GM23338 (cell line): ENCODE data around the gene FYN. TPM values are rescaled to one million over a fixed set of nuclear protein-coding genes. Genes with fewer than 3 reads are reported as not detected.

Experiments
- ATAC-seq: fragments of 200-7000 bp; cut with Tn5 transposase; 3 replicates; pipeline ENCODE4 v1.9.1; 2020
- DNase-seq: peaks from one replicate; pipeline ENCODE4 v3.0.0-alpha.2; 2015; ENCODE audit warnings: low spot score
- H2AFZ ChIP-seq: fragments of 200-600 bp; sonication (generic); 2 replicates; pipeline ENCODE4 v1.8.0; 2016; ENCODE audit warnings: antibody characterized with exemption, mild to moderate bottlenecking, moderate library complexity
- H3F3A ChIP-seq: fragments of 200-600 bp; sonication (generic); replicated peaks from 2 replicates; pipeline ENCODE4 v1.8.0; 2017; ENCODE audit warnings: antibody characterized with exemption, mixed run types, low read depth
- H3K27ac ChIP-seq: fragments of 200-600 bp; sonication (generic); 2 replicates; pipeline ENCODE4 v1.6.1; 2016; ENCODE audit warnings: low read depth
- H3K27me3 ChIP-seq: fragments of 200-600 bp; sonication (generic); 2 replicates; pipeline ENCODE4 v1.8.0; 2016; ENCODE audit warnings: mild to moderate bottlenecking, mixed run types, moderate library complexity; ENCODE audit not compliant: insufficient read depth
- H3K36me3 ChIP-seq: fragments of 200-600 bp; sonication (generic); 2 replicates; pipeline ENCODE4 v1.8.0; 2016; ENCODE audit warnings: mild to moderate bottlenecking; ENCODE audit not compliant: insufficient read depth
- H3K4me1 ChIP-seq: fragments of 200-600 bp; sonication (generic); 2 replicates; pipeline ENCODE4 v1.8.0; 2016; ENCODE audit warnings: mild to moderate bottlenecking, moderate library complexity; ENCODE audit not compliant: insufficient read depth
- H3K4me2 ChIP-seq: fragments of 200-600 bp; sonication (generic); 2 replicates; pipeline ENCODE4 v1.7.1; 2017; ENCODE audit warnings: mixed run types
- H3K4me3 ChIP-seq: fragments of 200-600 bp; sonication (generic); 2 replicates; pipeline ENCODE4 v1.6.1; 2016; ENCODE audit warnings: mixed run types
- H3K79me2 ChIP-seq: fragments of 200-600 bp; sonication (generic); replicated peaks from 2 replicates; pipeline ENCODE4 v1.8.0; 2017; ENCODE audit warnings: mild to moderate bottlenecking; ENCODE audit not compliant: insufficient read depth
- H3K9me2 ChIP-seq: fragments of 200-600 bp; sonication (generic); 2 replicates; pipeline ENCODE4 v1.8.0; 2017; ENCODE audit not compliant: insufficient read depth
- H4K20me1 ChIP-seq: fragments of 200-600 bp; sonication (generic); replicated peaks from 2 replicates; pipeline ENCODE4 v1.8.0; 2017; ENCODE audit warnings: mild to moderate bottlenecking; ENCODE audit not compliant: insufficient read depth
- H3K27ac Mint-ChIP-seq: 2 replicates; pipeline ENCODE4 v1.8.0; 2020; ENCODE audit warnings: inconsistent platforms, mild to moderate bottlenecking, moderate library complexity, mixed read lengths
- H3K27me3 Mint-ChIP-seq: 3 replicates; pipeline ENCODE4 v1.8.0; 2022; ENCODE audit warnings: low read depth, mild to moderate bottlenecking, moderate library complexity, mixed read lengths, inconsistent platforms; ENCODE audit not compliant: insufficient read depth, poor library complexity
- H3K36me3 Mint-ChIP-seq: 3 replicates; pipeline ENCODE4 v1.8.0; 2021; ENCODE audit warnings: low read depth, mild to moderate bottlenecking, inconsistent platforms, moderate library complexity, mixed read lengths
- H3K4me1 Mint-ChIP-seq: 3 replicates; pipeline ENCODE4 v1.8.0; 2020; ENCODE audit warnings: mild to moderate bottlenecking, inconsistent platforms, mixed read lengths
- H3K4me3 Mint-ChIP-seq: 3 replicates; pipeline ENCODE4 v1.8.0; 2021; ENCODE audit warnings: moderate library complexity, mild to moderate bottlenecking, inconsistent platforms, mixed read lengths
- H3K9me3 Mint-ChIP-seq: 3 replicates; pipeline ENCODE4 v1.8.0; 2020; ENCODE audit warnings: moderate library complexity, mild to moderate bottlenecking, inconsistent platforms, mixed read lengths
- CREB1 ChIP-seq: fragments of 250-450 bp; sonication (Bioruptor Pico); IDR thresholded peaks from 2 replicates; pipeline ENCODE4 v1.5.0; 2020; ENCODE audit warnings: low read depth, mild to moderate bottlenecking, moderate library complexity
- EZH2 ChIP-seq: fragments of 200-600 bp; sonication (generic); IDR thresholded peaks from one replicate; pipeline ENCODE4 v1.8.0; 2017; ENCODE audit warnings: antibody characterized with exemption, mild to moderate bottlenecking, low read depth; ENCODE audit not compliant: unreplicated experiment
- EZH2phosphoT487 ChIP-seq: fragments of 200-600 bp; sonication (generic); IDR thresholded peaks from one replicate; pipeline ENCODE4 v1.8.1; 2018; ENCODE audit warnings: antibody characterized with exemption; ENCODE audit not compliant: unreplicated experiment
- POLR2AphosphoS5 ChIP-seq: IDR thresholded peaks from 2 replicates; pipeline ENCODE4 v1.6.1; 2016; ENCODE audit warnings: antibody characterized with exemption, low read depth
- STAT1 ChIP-seq: IDR thresholded peaks from one replicate; pipeline ENCODE4 v1.6.1; 2016; ENCODE audit warnings: antibody characterized with exemption; ENCODE audit not compliant: unreplicated experiment
- ZNF114 ChIP-seq: fragments of 250-450 bp; sonication (Bioruptor Pico); IDR thresholded peaks from 2 replicates; pipeline ENCODE4 v1.5.0; 2020; ENCODE audit warnings: mild to moderate bottlenecking, moderate library complexity
- ZNF331 ChIP-seq: fragments of 250-450 bp; sonication (Bioruptor Pico); IDR thresholded peaks from 2 replicates; pipeline ENCODE4 v1.5.0; 2020; ENCODE audit warnings: low read depth, mild to moderate bottlenecking, moderate library complexity
- polyA plus RNA-seq: library from polyadenylated mRNA; unstranded; fragments of >200 nt; fragmentation: Nextera tagmentation; extraction: Ambion mirVana; gene quantifications from 2 replicates; pipeline ENCODE4 v1.2.1, GENCODE V29; 2016
- total RNA-seq: library from RNA; depleted of rRNA; stranded (reverse); fragments of >200 nt; shearing (Covaris generic); gene quantifications from 2 replicates; pipeline ENCODE4 v1.2.3, GENCODE V29; 2014
- TF ChIP-seq, protein P1 (sequence below), 2 experiments: fragments of 200-600 bp in 1 of 2; sonication (generic) in 1 of 2; conservative IDR thresholded peaks; 2 replicates each; pipeline versions ENCODE4 v1.5.1 to v1.6.1; 2016 to 2017; ENCODE audit warnings: antibody characterized with exemption in 2 of 2, low read depth in 2 of 2, mild to moderate bottlenecking in 2 of 2, moderate library complexity in 1 of 2
- TF ChIP-seq, protein P2 (sequence below): IDR thresholded peaks from one replicate; pipeline ENCODE4 v1.6.1; 2018; ENCODE audit warnings: antibody characterized with exemption; ENCODE audit not compliant: unreplicated experiment
- TF ChIP-seq, protein P3 (sequence below): fragments of 250-450 bp; sonication (Bioruptor Pico); IDR thresholded peaks from 2 replicates; pipeline ENCODE4 v1.5.0; 2020; ENCODE audit warnings: mild to moderate bottlenecking, moderate library complexity

FYN gene
- total and polyA plus RNA-seq, 2 experiments from 2014 or later = 46.8 to 143 TPM

DNA sequence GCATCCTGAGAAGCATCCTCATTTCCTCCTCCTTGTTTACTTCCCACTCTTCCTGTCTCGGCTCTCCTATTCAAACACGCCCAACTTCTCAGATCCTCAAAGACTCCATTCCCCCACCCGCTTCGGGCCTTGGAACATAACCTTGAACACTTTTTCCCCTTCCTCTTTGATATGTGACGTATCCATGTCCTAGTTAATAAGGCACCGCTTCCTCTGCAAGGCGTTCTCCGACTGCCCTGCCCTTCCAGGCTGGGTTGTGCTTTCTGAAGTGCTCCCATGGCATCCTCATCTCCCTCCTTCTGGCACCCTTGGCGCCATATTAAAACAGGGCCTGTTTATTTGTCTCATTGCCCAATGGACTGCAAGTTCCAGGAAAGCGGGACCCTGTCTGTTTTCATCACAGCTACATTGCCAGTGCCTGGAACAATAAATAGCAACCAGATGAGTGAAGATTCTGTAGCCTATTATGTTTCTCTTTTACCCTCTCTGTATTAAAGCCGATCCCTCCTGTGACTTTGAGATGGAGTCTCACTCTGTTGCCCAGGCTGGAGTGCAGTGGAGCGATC is 152.2 kb downstream of the FYN start:
- Histone ChIP-seq H4K20me1 (peaks cover 3% of the 10 kb centered on the region; the same call in 1 of the 2 replicates), H2AFZ (no peak overlapping the region), H3K27me3 (no peaks in the 10 kb centered on the region), H3K9me2 (no peaks in the 10 kb centered on the region), H3K4me3 (no peak overlapping the region), H3K4me2 (no peak overlapping the region), H3K27ac (no peak overlapping the region), H3K79me2 (peaks cover 11% of the 10 kb centered on the region; the same call in 1 of the 2 replicates), H3K36me3 (no peaks in the 10 kb centered on the region), H3K4me1 (peaks cover 14% of the 10 kb centered on the region; the same call in 1 of the 2 replicates), H3F3A (no peaks in the 10 kb centered on the region)
- H3K27me3 Mint-ChIP-seq = no peaks in the 10 kb centered on the region
- H3K27ac Mint-ChIP-seq = no peak overlapping the region
- H3K9me3 Mint-ChIP-seq = no peaks in the 10 kb centered on the region
- DNase-seq (no peak), ATAC-seq (no peak)
- TF ChIP-seq ZNF114 (no peak), CREB1 (no peak), EZH2phosphoT487 (no peak), ZNF331 (CRISPR knock-in tag) (no peak), POLR2AphosphoS5 (no peak), EZH2 (no peak), STAT1 (no peak)
- TF ChIP-seq, protein P1, sequence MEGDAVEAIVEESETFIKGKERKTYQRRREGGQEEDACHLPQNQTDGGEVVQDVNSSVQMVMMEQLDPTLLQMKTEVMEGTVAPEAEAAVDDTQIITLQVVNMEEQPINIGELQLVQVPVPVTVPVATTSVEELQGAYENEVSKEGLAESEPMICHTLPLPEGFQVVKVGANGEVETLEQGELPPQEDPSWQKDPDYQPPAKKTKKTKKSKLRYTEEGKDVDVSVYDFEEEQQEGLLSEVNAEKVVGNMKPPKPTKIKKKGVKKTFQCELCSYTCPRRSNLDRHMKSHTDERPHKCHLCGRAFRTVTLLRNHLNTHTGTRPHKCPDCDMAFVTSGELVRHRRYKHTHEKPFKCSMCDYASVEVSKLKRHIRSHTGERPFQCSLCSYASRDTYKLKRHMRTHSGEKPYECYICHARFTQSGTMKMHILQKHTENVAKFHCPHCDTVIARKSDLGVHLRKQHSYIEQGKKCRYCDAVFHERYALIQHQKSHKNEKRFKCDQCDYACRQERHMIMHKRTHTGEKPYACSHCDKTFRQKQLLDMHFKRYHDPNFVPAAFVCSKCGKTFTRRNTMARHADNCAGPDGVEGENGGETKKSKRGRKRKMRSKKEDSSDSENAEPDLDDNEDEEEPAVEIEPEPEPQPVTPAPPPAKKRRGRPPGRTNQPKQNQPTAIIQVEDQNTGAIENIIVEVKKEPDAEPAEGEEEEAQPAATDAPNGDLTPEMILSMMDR (conservative IDR thresholded peaks at IDR 0.05; ENCODE audit: low read depth in 2 of 2) = no peak
- TF ChIP-seq, protein P2, sequence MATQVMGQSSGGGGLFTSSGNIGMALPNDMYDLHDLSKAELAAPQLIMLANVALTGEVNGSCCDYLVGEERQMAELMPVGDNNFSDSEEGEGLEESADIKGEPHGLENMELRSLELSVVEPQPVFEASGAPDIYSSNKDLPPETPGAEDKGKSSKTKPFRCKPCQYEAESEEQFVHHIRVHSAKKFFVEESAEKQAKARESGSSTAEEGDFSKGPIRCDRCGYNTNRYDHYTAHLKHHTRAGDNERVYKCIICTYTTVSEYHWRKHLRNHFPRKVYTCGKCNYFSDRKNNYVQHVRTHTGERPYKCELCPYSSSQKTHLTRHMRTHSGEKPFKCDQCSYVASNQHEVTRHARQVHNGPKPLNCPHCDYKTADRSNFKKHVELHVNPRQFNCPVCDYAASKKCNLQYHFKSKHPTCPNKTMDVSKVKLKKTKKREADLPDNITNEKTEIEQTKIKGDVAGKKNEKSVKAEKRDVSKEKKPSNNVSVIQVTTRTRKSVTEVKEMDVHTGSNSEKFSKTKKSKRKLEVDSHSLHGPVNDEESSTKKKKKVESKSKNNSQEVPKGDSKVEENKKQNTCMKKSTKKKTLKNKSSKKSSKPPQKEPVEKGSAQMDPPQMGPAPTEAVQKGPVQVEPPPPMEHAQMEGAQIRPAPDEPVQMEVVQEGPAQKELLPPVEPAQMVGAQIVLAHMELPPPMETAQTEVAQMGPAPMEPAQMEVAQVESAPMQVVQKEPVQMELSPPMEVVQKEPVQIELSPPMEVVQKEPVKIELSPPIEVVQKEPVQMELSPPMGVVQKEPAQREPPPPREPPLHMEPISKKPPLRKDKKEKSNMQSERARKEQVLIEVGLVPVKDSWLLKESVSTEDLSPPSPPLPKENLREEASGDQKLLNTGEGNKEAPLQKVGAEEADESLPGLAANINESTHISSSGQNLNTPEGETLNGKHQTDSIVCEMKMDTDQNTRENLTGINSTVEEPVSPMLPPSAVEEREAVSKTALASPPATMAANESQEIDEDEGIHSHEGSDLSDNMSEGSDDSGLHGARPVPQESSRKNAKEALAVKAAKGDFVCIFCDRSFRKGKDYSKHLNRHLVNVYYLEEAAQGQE = no peak
- peaks cover 15% of the 10 kb centered on the region for H3K4me1 Mint-ChIP-seq
- no peak overlapping the region for H3K4me3 Mint-ChIP-seq
- H3K36me3 Mint-ChIP-seq = peaks cover 23% of the 10 kb centered on the region

DNA sequence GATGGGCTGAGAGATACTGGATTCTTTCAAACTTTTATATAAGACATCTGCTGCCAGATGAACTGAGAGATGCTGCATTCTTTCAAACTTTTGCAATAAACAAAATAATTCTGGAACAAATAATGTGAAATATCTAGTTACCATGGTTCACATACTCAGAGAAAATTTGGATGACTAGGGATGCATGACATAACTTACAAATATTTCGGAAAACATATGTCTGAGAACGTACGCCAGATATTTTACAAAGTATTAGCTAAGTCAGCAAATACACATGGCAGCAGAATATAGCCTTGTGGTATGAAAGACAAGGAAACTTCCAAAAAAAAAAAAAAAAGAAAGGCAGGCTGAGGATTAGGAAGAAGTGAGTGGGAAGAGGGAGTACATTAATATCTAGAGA is 154.3 kb downstream of the FYN start:
- Histone ChIP-seq H3K36me3 (no peaks in the 10 kb centered on the region; the same call in 1 of the 2 replicates), H2AFZ (no peak overlapping the region), H3K4me2 (no peak overlapping the region), H3K27me3 (no peaks in the 10 kb centered on the region), H3F3A (no peaks in the 10 kb centered on the region), H3K79me2 (peaks cover 11% of the 10 kb centered on the region; the same call in 1 of the 2 replicates), H3K4me3 (no peak overlapping the region), H3K27ac (no peak overlapping the region), H3K4me1 (peaks cover 14% of the 10 kb centered on the region; the same call in 1 of the 2 replicates), H3K9me2 (no peaks in the 10 kb centered on the region), H4K20me1 (peaks cover 3% of the 10 kb centered on the region; the same call in 1 of the 2 replicates)
- ATAC-seq = no peak
- H3K9me3 Mint-ChIP-seq = no peaks in the 10 kb centered on the region
- no peak overlapping the region for H3K4me3 Mint-ChIP-seq
- no peak for DNase-seq
- no peaks in the 10 kb centered on the region for H3K27me3 Mint-ChIP-seq
- peaks cover 9% of the 10 kb centered on the region for H3K4me1 Mint-ChIP-seq
- peaks cover 34% of the 10 kb centered on the region for H3K36me3 Mint-ChIP-seq
- no peak overlapping the region for H3K27ac Mint-ChIP-seq
- TF ChIP-seq ZNF114 (no peak), ZNF331 (CRISPR knock-in tag) (no peak), STAT1 (no peak), EZH2 (no peak)
- TF ChIP-seq, protein P3, sequence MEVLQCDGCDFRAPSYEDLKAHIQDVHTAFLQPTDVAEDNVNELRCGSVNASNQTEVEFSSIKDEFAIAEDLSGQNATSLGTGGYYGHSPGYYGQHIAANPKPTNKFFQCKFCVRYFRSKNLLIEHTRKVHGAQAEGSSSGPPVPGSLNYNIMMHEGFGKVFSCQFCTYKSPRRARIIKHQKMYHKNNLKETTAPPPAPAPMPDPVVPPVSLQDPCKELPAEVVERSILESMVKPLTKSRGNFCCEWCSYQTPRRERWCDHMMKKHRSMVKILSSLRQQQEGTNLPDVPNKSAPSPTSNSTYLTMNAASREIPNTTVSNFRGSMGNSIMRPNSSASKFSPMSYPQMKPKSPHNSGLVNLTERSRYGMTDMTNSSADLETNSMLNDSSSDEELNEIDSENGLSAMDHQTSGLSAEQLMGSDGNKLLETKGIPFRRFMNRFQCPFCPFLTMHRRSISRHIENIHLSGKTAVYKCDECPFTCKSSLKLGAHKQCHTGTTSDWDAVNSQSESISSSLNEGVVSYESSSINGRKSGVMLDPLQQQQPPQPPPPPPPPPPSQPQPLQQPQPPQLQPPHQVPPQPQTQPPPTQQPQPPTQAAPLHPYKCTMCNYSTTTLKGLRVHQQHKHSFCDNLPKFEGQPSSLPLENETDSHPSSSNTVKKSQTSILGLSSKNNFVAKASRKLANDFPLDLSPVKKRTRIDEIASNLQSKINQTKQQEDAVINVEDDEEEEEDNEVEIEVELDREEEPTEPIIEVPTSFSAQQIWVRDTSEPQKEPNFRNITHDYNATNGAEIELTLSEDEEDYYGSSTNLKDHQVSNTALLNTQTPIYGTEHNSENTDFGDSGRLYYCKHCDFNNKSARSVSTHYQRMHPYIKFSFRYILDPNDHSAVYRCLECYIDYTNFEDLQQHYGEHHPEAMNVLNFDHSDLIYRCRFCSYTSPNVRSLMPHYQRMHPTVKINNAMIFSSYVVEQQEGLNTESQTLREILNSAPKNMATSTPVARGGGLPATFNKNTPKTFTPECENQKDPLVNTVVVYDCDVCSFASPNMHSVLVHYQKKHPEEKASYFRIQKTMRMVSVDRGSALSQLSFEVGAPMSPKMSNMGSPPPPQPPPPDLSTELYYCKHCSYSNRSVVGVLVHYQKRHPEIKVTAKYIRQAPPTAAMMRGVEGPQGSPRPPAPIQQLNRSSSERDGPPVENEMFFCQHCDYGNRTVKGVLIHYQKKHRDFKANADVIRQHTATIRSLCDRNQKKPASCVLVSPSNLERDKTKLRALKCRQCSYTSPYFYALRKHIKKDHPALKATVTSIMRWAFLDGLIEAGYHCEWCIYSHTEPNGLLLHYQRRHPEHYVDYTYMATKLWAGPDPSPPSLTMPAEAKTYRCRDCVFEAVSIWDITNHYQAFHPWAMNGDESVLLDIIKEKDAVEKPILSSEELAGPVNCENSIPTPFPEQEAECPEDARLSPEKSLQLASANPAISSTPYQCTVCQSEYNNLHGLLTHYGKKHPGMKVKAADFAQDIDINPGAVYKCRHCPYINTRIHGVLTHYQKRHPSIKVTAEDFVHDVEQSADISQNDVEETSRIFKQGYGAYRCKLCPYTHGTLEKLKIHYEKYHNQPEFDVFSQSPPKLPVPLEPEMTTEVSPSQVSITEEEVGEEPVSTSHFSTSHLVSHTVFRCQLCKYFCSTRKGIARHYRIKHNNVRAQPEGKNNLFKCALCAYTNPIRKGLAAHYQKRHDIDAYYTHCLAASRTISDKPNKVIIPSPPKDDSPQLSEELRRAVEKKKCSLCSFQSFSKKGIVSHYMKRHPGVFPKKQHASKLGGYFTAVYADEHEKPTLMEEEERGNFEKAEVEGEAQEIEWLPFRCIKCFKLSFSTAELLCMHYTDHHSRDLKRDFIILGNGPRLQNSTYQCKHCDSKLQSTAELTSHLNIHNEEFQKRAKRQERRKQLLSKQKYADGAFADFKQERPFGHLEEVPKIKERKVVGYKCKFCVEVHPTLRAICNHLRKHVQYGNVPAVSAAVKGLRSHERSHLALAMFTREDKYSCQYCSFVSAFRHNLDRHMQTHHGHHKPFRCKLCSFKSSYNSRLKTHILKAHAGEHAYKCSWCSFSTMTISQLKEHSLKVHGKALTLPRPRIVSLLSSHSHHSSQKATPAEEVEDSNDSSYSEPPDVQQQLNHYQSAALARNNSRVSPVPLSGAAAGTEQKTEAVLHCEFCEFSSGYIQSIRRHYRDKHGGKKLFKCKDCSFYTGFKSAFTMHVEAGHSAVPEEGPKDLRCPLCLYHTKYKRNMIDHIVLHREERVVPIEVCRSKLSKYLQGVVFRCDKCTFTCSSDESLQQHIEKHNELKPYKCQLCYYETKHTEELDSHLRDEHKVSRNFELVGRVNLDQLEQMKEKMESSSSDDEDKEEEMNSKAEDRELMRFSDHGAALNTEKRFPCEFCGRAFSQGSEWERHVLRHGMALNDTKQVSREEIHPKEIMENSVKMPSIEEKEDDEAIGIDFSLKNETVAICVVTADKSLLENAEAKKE (CRISPR knock-in tag) = no peak
